Right forelimb (tissue), 1 donor: ENCODE results near the gene DEPDC4.

ENCODE experiments used
- DNase-seq: peaks from one replicate; pipeline ENCODE4 v3.0.0-alpha.2; 2018

Gene DEPDC4

DNA sequence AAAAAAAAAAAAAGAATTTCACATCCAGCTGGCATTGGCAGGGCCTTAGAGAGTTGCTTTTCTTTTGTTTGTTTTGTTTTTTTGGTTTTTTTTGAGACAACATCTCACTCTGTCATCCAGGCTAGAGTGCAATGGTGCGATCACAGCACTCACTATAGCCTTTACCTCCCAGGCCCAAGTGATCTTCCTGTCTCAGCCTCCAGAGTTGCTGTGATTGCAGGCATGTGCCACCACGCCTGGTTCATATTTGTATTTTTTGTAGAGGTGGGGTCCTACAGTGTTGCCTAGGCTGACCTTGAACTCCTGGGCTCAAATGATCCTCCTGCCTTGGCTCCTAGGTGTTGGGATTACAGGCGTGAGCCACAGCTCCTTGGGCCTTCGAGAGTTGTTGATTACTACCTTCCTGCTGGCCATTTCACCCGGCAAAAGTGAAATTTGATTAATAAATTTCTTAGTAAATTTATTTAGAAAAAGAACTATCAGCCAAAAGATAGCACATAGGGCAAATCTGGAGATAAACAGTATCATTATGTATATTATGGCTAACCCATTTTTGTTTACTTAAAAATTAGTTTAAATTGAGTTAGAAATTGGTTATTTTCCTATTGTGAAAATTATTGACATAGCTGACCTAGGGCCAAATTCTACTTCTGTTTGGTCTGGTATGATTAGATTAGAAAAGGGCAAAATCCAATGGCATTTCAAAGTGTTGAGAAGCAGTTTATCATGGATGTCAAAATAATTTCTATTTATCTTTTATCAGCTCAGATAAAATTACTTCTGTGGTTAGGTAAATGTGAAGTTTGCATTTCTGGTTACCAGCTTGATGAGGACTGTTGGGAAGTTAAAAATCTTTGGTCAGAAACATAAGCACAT is 53.6 kb downstream of the DEPDC4 start:
- no peak for DNase-seq

DNA sequence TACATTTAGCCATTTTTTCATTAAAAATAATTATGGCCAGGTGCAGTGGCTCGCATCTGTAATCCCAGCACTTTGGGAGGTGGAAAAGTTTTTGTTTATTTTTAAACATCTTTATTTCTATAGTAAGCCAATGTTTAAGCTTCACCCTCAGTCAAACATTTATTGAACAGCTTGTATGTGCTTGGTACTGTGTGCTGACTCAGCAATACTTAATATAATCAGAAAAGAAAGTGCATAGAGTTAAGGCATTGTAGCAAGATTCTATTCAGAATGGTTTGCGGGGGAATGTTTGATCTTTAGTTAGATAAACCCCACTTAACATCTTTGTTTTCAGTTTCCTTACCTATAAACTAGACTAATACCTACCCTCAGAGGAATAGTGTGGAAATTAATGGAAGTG is 55.2 kb downstream of the DEPDC4 start:
- DNase-seq = no peak

DNA sequence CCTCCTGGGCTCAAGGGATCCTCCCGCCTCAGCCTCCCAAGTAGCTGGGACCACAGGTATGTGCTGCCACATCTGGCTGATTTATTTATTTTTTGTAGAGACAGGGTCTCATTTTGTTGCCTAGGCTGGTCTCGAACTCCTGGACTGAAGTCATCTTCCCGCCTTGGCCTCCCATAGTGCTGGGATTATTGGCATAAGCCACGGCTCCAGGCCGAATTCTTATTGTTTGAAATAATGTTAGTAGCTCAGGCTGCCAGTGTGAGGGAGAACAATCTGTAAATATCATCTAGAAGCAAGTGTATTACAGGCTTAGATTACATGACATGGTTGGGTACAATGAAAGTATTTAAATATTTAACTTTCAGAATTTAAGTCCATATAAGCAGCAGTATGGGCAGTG is 58.0 kb downstream of the DEPDC4 start:
- DNase-seq = no peak

DNA sequence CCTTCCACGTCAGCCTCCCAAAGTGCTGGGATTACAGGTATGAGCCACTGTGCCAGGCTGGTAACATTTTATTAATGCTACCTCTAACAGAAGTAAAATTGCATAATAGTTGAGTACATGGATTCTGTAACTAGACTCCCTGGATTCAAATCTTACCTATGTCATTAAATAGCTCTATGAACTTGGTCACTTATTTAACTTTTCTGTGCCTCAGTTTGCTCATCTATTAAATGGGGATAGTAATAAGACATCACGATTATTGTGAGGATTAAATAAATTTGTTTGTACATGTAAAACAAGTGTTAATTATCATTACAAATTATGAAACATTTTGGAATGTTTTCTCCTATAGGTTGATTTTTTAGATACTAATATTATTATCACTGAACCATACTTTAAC is 59.6 kb downstream of the DEPDC4 start:
- DNase-seq = no peak

DNA sequence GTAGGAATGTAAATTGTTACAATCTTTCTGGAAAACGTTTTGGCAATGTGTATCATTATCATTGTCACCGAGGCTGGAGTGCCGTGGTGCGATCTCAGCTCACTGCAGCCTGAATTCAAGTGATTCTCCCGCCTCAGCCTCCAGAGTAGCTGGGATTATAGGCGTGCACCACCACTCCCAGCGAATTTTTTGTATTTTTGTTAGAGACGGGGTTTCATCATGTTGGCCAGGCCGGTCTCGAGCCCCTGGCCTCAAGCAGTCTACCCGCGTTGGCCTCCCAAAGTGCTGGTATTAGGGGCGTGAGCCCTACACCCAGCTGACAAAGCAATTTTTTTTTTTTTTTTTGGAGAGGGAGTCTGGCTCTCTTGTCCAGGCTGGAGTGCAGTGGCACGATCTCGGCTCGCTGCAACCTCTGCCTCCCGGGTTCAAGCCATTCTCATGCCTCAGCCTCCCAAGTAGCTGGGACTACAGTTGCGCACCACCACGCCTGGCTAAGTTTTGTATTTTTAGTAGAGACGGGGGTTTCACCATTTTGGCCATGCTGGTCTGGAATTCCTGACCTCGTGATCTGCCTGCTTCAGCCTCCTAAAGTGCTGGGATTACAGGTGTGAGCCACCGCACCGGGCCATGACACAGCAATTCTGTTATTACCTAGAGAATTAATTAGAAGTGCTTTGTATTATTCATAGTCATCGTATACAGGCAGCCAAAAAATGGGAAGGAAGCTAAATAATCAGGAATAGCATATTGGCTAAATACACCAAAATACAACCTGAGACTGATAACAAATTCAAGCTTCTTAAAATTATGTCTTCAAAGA is 65.1 kb downstream of the DEPDC4 start:
- no peak for DNase-seq

DNA sequence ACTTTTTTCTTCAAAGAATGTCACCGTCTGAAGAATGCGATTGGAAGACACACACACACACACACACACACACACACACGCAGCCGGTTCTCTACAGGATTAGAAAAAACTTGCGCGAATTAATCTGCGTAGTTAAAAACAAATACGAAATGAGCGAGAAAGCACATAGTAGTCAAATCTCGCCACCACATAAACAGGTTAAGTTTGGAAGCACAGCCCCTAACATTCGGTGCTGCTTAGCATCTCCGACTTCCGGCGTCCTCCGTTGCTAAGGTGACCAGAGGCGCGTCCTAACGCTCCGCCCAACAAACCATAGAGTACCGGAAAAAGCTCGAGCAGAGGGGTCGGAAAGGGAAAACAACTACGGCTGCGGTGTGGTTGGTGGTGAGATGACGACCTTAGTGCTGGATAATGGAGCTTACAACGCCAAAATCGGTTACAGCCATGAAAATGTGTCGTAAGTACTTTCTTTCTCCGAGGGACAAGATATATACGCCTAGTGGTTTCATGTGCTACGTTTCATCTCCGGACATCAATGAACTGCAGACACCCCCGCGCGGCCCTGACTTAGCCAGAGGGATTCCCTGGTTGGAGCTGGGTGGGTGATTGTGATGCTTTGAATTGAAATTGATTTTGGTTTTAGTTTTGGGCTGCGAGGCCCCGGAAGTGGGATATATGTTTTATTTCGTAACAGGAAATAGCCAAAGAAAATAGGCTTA is 66.3 kb downstream of the DEPDC4 start, which contains the start of gene ACTR6:
Gene ACTR6 (plus strand): TSS at position 353 of the 719 bp plus-strand sequence. CDS start 37 bp downstream, at position 390.
- peak; percentile 97 for DNase-seq

DNA sequence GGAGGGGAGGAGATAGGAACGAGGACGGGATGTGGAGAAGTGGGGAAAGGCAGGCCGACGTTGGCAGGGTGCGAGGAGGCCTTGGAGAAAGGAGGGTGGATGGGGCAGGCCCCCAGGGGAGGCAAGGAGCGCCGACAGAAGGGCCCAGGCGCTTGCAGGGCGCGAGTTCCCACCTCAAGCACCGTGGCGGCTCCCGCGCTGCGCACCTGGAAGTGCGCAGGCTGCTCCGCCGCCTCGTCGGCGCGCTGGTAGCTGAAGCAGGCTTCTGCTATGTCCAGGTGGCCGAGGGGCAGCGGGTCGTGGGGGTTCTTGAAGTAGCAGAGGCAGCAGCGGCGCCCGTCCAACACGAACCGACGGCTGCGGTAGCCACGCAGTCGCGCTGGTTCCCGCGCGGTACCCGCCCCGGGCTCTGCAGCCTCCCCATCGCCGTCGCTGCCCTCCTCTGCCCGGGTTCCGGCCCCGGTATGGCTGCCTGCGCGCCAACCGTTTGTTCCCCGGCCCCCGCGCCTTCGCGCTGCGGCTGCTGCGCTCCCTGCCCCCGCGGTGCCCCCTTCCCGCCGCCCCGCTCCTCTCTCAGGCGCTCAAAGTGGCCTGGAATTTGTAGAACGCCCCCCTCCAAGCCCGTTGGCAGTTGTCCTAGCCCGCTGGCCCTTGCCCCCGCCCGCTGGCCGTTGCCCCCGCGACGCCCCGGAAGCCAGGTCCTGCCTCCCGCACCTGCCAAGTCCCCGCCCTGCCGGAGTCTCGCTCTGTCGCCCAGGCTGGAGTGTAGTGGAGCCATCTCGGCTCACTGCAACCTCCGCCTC is 67.3 kb downstream of the DEPDC4 start:
- DNase-seq = peak; percentile 65

DNA sequence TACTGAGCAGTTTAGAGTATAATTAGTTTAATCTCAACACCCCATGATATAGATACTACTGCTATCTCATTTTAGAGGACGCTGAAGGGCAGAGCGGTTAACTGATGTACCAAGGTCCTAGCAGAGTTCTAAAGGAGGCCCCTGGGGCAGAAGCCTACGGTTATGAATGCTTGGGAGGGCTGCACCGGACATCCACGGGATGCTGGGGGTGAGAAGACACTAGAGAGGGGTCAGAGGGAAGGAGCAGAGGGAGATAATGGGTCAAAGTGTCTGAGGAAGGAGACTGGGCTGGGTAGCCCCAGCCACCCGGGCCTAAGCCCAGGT is 67.9 kb downstream of the DEPDC4 start:
- no peak for DNase-seq

DNA sequence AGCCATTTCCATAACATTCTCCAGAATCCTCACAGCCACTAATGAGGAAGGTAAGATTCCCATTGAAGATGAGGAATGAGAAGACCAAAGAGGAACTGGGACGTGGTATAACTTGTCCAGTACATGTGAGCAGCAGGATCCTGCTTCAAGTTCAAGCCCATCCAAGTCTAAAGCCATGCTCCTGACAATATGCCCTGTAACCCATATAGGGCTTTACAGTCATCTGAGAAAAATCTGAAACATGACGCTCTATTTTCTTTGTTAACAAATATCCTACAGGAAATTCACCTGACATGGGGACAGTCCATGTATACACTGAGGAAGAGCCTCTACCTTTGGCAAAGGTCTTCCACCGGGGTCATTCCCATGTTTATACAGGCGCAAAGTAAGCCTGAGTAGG is 69.4 kb downstream of the DEPDC4 start:
- DNase-seq = no peak

DNA sequence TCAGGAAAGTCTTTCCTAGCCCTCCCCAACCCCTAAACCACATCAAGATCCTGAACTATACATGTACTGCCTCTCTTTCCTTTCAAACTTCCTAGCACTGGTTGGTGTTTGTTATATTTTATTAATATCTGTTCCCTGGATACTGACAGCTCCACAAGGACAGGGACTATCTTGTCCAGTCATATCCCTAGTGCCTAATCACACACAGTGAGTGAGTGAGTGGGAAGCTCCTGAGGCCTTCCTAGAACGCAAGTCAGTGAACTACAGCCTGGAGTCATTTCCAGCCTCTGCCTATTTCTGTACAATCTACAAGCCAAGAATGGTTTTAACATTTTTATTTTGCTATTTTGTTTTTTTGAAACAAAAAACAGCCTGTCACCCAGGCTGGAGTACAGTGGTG is 73.8 kb downstream of the DEPDC4 start:
- no peak for DNase-seq
